Dedifferentiated amniotic fluid mesenchymal stem cell (primary cell): ENCODE measurements around the gene HLX.

Experiments
- DNase-seq: peaks from one replicate; pipeline ENCODE4 v3.0.0-alpha.2; 2016; ENCODE audit errors: extremely low spot score

Gene HLX, protein sequence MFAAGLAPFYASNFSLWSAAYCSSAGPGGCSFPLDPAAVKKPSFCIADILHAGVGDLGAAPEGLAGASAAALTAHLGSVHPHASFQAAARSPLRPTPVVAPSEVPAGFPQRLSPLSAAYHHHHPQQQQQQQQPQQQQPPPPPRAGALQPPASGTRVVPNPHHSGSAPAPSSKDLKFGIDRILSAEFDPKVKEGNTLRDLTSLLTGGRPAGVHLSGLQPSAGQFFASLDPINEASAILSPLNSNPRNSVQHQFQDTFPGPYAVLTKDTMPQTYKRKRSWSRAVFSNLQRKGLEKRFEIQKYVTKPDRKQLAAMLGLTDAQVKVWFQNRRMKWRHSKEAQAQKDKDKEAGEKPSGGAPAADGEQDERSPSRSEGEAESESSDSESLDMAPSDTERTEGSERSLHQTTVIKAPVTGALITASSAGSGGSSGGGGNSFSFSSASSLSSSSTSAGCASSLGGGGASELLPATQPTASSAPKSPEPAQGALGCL

DNA sequence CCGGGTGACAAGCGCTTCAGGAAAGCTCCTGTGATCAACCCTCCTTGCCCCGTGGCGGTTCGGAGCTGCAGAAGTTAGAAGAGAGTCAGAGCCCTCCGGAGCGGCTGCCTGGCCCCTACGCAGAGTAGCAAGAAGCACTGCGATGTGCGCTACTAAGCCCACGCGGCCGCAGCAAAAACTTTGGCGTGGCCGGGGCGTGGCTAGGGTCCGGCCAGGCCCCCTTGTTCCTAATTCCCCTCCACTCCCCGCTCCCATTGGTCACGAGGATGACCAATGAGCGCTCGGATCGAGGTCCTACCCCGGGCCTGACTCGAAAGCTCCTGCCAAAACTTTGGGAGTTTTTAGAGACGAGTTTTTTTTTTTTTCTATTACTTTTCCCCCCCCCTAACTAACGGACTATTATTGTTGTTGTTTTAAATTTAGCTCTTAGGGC lies at the start of gene HLX:
Gene HLX, plus strand, starts transcription at position 368 of the 433 bp plus-strand sequence. CDS start 415 bp downstream, outside the sequence.
- DNase-seq = peak; percentile 88

DNA sequence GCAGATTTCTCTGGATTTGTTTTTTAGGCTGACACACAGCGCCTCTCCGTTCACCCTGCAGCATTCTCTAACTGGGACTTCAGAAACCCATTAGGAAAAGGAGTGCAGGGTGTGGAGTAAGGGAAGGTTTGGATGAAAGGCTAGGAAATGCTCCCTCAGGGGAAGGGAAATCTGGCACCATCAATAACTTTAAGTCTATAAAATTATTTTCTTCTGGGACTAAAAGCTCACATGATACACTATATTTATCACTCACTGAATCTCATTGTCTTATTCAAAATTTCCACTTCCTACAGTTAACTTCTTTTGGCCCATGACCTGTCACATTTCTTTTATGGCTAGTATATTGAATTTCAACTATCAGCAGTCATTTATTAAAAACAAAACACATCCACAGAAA lies 45.8 kb upstream of the HLX start:
- no peak for DNase-seq

GRCh38 chr1:220834155-220834870 lies 44.9 kb upstream of the HLX start:
- DNase-seq = no peak

DNA sequence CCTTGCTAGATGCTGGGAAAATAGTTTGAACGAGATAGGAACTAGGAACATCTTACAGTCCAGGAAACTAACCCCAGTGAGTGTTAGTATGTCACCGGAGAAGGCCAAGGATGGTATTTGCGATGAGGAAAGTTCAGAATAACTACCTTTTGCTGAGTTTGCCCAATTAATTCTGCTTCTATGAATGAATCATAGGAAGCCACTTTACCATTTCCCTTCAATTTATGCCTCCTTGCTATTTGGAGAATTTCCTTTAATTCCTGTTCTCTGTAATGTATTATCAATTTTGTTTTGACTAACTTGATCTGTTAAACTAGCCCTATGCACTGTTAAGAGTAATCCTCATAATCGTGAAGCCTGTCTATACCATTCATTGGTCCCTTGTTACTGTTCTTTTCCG lies 40.7 kb upstream of the HLX start:
- DNase-seq = no peak

DNA sequence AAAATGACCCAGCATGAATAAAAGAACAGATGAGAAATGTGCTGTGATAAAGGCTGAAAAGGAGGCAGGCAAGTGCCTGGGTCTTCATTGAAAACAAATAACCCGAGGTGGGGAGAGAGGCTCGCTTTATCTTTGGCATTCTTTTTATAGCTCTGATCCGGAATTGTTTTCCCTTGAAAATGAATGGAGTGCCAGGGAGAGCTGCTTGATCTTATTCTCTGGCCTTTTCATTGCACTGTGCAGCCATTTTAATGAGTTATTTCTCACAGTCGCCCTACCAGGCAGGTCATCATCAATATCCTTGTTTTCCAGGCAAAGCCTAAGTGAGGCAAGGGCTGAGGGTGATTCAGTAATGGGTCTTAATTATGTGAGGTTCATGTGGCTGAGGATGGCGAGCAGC lies 39.8 kb upstream of the HLX start:
- DNase-seq = no peak

GRCh38 chr1:220841293-220841692 lies 38.0 kb upstream of the HLX start:
- DNase-seq = no peak

- DNase-seq = peak; percentile 68
These were observed 35.7 kb upstream of the HLX start for GRCh38 chr1:220843481-220844011.

DNA sequence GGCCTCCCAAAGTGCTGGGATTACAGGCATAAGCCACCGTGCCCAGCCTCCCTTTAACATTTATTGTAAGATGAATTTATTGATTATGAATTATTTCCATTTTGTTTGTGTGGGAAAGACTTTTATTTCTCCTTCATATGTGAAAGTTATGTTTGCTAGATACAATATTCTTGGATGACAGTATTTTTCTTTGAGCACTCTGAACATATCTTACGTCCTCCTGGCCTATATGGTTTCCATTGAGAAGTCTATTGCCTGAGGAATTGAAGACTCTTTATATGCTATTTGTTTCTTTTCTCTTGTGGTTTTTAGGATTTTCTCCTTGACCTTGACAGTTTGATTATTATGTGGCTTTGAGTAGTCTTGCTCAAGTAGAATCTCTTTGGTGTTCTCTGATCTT lies 26.8 kb upstream of the HLX start:
- DNase-seq = no peak

GRCh38 chr1:220872296-220872695 lies 6.9 kb upstream of the HLX start:
- DNase-seq = no peak

DNA sequence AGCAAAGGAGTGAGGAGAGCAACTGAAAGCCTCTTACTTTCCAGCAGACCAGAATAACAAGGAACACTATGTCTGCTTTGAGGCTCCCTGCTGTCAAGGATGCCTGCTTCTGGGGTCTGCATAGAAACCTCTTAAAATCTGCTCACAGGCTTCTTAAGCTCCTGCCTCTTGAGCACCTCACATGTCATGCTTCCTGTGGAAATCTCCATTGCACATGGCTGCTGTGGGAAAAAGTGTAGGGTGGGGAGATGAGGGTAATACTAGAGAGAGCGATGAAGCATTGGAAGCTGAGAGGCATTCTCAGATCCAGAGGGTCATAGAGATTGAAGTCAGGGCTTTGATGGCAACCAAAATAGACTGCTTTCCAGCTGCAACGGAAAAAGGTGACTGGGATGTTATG lies 6.2 kb upstream of the HLX start:
- DNase-seq = no peak

- DNase-seq = peak; percentile 76
These were observed 5.2 kb upstream of the HLX start for GRCh38 chr1:220873868-220874655.

DNA sequence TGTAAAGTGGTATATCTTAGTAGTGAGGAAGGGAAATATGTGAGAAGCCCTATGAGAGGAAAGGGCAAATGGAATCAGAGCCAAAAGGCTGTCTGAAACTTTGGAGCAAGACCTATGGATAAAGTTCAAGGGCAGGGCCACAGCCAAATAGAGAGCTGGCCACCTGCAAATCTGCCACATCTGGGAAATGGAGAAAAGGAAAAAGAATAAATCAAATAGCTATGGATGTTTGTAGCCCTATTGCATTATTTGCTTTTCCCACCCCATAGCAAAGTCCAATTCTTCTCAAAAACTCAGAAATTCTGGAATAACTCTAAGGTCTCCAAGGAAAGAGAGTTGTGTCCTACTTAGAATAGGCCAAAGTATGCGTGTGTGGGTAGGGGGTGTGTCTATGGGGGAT lies 4.0 kb upstream of the HLX start:
- no peak for DNase-seq

- DNase-seq = no peak
These were observed 2.5 kb upstream of the HLX start for GRCh38 chr1:220876511-220877376.

DNA sequence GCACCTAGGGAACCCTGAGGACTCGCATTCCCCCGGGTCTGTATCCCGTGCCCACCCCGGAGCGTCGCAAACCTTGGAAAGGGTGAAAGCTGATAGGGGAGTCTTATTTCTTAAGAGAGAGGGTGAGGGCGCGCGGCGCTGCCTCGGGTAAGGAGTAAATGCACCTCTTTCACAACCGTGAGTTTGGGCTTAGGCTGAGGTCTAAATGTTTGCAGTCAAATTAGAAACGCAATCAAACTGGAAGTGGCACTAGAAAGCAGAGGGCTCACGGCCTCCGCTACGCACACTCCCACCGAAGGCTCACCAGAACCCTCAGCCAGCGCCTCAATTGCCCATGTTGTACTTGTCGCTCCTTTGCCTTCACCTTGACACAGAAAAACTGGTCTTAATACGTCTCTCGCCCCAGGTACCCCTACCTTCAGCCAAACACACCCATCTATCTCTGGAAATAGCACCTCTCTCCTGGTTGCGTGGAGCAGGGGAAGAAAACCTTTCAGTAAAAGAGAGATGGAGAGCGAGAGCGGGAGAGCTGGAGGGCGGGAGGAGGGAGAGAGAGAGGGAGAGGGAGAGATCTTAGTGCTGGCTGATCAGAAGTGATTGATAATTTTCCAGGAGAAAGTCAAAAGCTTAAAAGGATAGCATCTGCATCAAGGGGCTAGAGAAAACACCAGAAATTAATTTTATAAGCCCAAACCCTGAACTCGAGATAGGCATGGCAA lies 1.7 kb upstream of the HLX start:
- no peak for DNase-seq

- no peak for DNase-seq
These were observed 810 bp upstream of the HLX start for GRCh38 chr1:220878191-220879075.

- DNase-seq = peak; percentile 17
These were observed 492 bp downstream of the HLX start for GRCh38 chr1:220879509-220880361.

DNA sequence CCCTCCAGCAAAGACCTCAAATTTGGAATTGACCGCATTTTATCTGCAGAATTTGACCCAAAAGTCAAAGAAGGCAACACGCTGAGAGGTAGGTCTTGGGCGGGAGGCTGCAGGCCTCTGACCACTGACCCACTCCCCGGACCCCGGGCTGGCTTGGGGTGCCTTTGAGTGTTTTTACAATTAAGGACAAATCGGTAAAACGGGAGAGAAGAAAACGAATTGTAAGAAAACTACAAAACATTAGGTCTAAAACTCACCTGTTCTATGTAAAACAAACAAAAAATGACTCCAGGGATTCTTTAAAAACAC lies 1.1 kb downstream of the HLX start:
- DNase-seq = peak; percentile 13

GRCh38 chr1:220880726-220881506 lies 1.7 kb downstream of the HLX start:
- DNase-seq = peak; percentile 12
